Stimulated activated CD4-positive, alpha-beta T cell treated with anti-CD3 and anti-CD28 coated beads, Interleukin-4, amount 100 ng/mL, for 24 hours (primary cell): ENCODE results near the gene SS18L1.
A peak's percentile ranks its signal among the peaks of the same experiment; 100 is the strongest.

Experiments
- DNase-seq: peaks from one replicate; pipeline ENCODE4 v3.0.0-alpha.2; 2020

SS18L1 gene

DNA sequence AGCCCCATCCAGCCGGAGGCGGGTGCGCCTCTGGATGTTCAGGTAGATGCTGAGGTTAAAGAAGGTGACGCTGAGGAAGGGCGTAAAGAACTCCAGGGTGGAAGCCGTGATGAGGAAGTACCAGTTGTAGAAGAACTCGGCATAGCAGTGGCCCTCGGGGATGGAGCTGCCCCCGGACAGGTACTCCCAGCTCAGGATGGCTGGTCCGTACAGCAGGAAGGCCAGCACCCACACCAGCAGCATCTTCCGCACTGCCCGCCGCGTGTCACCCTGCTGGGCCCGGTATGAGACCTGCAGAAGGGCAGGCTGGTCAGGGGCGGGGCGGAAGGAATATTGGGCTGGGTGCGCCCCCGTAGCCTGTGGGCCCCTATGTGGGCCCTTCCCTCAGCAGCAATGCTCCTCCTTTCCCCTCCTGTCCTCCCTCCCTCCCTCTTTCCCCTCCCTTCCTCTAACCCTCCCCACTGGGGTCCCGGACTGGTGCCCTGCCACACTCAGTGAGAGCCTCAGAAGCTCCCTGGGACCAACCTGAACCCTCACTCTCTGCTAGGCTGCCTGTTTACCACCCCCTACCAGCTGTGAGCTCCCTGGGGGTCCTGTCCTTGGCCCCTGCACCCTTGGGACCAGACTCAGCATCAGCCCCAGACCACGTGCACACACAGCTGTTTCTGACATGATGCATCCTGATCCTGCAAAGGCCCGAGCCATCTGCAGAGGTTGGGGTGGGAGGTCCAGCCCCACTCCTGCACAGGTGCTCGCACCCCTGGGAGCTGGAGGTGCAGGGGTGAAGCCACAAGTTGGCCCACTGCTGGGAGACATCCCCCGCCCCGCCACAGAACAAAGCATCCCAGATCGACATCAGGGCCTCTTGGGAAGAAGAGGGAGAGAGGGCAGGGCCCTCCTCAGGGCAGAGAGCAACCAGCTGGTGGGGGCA, 73.3 kb downstream of the SS18L1 start:
- DNase-seq = no peak

DNA sequence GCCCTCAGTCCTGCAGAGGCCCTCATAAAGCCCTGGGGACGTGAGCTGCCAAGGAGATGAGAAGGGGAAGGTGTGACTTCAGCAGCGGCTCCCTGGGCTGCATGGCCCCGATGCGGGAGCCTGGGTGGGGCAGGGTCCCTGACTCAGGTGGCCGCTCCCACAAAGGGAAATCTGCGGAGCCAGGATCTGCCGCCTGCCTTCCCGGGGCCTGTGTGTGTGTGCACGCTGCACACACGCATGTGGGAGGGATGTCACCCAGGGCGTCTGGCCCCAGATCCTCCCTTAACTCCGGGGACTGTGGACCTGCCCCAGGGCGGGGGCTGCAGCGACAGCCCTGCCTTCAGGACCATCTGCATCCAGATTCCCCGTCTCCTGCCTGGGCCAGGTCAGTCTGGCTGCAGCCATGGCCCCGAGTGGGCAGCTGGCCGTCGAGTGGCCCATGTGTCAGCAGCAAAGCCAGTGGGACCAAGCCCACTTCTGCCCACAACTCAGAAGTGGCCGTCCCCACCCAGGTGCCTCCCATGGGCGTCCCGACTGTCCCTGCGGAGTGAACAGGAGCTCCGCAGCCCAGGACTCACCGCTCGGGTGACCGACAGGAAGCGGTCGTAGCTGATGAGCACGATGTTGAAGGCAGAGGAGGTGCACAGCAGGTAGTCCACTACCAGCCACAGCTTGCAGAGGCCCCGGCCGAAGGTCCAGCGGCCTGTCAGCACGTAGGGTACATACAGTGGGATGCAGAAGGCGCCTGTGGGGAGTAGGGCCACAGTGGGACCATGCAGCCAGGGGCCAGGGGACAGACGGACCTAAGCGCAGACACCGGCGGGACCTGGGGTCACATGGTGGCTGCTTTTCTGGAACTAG, 74.6 kb downstream of the SS18L1 start:
- DNase-seq = no peak

DNA sequence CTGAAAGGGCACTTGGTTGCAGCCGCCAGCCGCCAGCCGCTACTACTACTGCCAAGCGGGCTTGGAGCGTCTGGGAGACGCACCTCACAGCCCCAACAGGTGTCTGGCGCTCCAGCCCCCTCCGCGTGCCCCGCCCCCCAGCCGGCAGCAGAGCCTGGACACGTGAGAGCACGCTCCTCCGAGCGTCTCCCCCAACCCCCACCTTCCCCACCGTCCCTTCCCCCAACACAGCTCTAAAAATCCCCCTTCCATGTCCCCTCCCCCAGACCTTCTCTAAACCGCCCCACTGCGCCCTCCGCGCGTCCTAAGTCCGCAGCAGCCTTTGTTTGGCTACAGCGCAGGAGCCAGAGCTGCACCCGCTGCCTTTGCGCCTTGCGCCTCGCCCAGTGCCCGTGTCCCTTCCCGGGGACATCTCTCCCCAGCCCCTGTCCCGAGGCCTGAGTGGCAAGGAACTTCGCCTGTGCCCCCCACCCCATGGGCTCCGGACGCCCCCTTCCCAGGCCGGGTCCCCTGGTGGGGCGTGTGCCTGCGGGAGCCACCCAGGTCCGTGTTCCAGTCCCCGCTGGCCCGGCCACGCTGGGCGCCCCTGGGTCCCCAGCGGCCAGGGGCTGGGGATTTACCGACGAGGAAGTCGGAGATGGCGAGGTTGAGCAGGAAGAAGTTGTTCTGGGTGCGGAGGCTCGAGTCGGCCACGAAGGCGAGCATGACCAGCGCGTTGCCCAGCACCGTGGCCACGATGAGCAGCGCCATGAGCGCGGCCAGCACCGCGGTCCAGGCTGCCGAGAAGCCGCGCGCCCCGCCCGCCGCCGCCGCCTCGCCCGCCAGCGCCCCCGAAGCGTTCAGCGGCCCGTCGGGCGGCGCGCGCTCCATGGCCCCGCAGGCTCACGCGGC, 75.8 kb downstream of the SS18L1 start:
- DNase-seq = no peak

DNA sequence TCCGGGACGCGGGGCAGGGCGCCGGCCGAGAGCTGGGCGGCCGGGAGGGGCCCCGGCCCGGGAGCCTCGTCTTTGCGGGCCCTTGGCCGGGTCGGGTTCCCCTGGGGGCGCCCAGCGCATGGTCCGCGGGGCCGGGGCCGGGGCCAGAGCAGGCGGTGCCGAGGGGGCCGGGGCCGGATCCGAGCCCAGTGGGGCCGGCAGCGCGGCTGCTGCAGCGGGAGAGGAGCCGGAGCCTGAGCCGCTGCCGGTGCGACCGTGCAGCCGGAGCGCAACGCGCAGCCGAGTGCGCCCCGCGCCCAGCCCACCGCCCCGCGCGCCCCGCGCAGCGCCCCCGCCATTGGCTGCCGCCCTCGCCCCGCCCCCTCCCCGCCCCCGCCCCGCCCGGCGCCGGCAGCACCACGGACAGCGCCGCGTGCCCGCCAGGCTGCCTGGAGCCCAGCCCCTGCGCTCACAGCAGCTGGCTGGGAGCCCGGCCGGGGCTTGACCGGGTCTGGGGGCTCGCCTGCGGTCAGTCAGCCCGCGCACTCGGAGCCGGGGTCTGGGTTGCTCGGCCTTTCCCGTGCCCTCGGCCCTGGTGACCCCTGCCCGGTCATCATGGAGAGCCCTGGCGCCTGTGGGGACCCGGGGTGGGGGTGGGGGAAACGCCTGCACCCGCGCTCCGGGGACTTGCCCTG, 76.6 kb downstream of the SS18L1 start, which contains the start of gene HRH3:
Gene HRH3, minus strand, starts transcription at position 287 of the 674 bp plus-strand sequence. CDS start 308 bp downstream, outside the sequence.
- peak; percentile 39 for DNase-seq

DNA sequence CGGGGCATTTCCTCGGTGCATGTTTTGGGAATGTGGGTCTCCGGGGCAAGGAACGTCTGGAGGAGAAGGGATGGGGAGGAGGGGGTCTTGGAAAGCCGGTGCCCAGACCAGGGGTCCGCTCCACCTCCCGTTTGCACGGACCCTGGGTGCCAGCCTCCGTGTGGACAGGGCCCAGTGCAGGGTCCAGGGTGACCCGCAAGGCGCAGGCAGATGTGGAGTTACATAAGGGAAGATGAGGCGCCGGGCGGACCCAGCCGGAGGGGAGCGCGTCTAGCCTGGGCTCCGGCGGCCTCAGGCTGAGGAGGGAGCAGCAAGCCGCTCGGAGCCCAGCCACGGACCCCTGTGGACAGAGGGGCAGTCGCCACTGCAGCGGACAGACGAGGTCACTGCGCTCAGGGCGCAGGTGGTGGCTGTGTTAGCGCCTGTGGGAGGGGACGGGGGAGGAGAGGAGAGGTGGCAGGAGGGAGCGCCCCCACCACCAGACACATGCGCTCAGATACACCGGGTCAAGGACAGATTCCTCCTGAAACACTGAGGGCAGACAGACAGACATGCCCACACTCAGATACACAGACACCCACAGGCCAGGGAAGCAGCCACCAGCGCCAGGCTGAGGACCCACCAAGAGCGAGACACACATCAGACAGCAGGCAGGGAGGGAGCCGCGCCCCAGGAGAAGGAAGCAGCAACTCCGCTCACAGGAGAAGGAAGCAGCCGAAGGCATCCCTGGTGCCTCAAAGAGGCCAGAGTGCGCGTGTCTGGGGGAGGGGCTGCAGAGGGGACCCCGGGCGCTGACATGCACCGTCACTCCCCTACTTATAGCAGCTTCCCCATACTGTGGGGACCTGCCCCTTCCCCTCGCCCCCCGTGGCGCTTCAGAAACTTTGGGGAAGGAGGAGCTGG, 77.3 kb downstream of the SS18L1 start:
- DNase-seq = no peak

DNA sequence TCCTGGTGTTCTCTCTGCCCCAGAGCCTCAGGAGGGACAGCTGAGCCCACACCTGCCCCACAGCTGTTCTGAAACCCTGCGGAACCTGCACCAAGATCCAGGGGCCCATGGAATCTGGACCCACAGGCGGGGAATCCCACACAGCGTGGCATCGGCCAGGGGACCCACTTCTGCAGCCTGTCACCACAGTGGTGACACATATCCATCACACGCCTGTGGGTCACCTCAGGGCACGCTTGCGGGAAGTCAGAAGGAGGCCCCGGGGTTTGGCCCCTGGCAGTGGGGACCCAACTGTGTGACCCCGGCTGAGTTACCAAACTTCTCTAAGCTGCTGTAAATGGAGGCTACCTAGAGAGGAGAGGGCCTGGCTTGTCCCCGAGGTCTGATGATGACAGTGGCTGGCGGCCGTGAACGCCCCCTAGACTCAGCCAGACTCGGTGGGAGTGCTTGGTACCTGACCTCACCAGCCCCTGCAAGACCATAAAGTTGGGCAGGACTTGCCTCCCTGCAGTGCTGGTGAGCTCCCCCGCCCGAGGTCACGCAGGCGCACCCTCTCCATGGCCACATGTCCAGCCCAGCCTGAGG, 78.8 kb downstream of the SS18L1 start:
- no peak for DNase-seq

DNA sequence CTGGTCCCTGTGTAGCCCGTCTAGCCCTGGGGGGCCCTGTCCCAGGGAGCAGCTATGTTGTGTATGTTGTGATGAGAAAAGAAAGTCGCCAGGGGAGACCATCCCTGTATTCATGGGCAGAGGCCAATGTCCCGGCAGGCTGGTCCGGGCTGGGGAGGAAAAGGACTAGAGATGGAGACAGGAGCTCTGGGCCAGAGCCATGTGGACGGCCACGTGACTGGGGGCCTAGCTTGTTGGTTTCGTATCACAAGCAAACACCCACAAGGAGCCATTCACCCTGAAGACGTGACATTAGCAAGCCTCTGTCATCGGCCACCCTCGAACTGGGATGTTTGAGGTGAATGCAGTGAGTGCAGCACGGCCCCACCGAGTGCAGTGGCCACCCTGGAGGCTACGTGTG, 79.4 kb downstream of the SS18L1 start:
- no peak for DNase-seq

DNA sequence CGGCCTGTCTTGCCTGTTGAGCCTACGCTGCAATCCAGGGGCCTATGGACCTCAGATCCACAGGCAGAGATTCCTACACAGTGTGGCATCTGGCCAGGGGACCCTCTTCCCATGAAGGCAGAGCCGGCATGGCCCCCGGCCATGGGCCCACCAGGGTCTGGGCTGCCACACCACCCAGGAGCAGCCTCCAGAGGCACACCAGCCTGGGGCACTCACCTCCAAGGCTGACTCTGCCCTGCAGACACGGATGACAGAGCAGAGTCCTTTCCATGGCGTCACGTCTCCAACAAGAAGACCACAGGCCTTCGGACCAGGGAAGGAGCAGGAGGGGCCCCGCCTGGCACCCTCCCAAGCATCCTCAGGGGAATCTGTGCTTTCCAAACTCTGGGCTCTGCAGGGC, 80.0 kb downstream of the SS18L1 start:
- no peak for DNase-seq

DNA sequence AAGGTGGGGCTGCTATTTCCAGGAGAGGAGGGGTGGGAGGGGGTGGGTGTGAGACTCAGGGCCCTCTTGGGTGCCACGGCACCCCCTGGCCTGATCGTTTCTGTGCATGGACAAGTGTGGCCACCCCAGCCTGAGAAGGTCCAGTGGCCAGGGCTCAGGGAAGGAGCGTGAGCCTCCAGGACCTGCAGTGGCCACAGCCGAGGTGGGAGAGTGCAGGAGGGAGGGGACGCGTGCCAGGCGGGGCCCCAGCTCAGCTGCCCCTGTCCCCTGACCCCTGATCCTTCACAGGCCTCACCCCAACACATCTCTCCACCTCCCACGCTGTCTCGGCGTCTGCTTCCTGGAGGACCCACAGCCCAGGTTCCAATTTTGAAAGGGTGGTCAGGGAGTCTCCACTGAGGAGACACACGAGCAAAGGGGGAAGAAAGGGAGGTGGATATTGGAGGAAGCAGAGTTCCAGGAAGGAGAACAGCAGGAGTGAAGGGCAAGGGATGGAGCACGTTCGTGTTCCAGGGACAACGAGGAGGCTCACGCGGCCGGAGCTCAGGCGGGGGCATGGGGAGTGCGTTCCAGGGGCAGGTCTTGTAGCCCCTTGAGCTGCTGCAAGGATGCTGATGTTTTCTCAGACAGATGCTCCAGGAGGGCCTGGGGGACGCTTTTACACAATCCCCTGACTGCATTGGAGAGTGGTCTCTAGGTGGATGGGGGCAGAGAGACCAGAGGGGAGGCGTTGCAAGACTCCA, 80.7 kb downstream of the SS18L1 start:
- no peak for DNase-seq

DNA sequence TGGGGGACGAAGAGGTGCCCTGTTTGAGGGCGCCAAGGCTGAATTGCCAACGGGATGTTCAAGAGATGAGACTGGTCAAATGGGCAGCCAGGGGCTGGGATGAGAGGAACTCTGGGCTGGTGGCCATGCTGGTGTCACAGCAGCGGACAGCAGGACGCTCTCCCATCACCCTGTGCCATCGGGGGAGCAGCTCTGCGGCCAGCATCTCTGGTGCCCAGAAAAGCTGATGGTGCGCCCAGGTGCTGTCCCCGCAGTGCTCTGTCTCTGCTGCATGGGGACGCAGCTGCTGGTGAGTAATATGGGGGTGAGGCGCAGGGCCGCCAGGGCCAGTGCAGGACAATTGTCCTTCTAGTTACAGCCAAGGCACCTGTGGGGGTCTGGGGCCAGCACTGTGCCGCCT, 81.5 kb downstream of the SS18L1 start:
- DNase-seq = no peak

DNA sequence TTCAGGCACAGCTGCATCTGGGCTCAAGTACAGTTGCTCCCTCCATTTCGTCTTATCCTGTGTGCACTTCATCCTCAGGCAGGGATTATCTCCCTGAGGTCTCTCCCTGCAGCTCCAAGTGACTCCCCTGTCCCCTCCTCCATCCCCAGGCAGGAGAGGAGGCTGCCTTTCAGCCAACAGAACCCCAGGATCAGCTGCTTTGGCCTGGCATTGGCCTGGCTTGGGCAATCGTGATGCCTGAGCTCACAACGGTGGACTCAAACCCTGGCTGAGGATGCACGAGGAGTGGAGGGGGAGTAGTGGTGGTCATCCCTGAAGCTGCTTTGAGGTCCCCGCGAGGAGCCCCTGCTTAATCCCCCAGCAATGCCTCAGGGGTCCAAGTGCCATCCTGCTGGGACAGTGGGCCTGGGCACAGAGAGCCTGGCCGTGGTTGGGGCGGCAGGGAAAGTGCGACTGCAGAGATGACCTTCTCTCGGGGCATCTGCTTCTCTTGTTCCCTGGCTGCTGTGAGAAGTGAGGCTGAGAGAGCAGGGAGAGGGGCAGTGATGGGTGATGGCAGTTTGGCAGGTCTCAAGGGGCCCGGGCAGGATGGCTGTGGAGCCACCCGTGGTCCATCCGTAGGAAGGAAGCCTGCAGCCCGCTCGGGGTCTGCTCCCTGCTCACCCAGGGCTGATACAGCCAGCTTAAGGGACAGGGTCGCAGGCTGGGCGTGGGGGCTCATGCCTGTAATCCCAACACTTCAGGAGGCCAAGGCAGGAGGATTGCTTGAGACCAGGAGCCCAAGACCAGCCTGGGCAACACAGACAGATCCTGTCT, 82.5 kb downstream of the SS18L1 start:
- no peak for DNase-seq

DNA sequence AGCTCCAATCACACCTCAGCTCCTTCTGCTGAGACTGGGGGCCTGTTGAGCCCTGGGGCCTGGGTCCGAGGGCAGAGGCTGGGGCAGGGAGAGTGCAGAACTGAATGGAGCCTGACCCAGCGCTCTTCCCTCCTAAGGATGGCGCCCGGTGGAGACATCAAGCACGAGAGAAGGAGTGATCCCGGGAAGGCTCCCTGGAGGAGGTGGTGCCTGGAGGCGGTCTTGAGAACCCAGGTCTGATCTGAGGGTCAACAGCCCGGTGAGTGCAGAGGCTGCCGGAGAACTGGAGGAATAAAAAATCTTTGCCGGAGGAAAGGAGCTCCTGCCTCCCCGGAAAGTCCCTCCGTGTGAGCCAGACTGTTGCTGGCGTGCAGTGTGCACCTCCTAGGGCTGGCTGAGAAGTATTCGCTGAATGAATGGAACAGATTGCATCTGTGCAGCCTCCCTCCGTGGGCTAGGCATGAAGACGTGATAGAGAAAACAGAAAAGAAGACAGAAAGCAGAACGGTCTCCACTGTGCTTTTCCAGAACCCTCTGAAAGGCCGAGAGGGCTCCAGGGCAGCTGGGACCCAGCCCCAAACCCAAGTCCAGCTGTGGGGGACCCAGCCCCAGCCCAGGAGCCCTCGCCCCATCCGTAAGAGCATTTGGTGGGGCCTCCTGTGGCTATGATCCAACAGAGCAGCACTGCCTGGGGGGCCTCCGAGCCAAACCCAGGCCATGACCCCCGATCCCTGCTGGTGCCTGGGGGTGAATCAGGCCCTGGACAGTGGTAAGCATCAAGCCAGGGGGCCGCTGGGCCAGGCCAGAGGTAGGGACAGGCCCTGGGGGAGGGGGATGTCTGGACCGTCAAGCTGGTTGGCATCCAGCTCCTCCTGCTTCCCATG, 83.4 kb downstream of the SS18L1 start:
- no peak for DNase-seq

DNA sequence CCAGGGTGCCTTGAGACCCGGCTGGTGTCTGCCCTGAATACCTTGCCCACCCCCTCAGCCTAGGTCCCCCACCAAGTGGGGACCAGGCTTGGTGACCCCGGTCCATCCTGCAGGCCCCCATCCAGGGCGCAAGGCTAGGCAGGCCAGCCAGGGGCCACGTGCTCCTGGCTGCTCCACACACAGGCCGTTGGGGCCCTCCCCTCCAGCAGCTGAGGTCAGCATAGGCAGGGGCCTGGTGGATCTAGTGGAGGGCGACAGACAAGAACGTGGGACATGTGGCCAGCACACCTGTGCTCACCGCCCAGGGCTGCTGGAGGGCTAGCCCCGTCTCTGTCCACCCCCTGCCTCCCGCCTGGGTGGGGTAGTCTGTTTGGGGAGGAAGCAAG, 84.0 kb downstream of the SS18L1 start:
- no peak for DNase-seq

DNA sequence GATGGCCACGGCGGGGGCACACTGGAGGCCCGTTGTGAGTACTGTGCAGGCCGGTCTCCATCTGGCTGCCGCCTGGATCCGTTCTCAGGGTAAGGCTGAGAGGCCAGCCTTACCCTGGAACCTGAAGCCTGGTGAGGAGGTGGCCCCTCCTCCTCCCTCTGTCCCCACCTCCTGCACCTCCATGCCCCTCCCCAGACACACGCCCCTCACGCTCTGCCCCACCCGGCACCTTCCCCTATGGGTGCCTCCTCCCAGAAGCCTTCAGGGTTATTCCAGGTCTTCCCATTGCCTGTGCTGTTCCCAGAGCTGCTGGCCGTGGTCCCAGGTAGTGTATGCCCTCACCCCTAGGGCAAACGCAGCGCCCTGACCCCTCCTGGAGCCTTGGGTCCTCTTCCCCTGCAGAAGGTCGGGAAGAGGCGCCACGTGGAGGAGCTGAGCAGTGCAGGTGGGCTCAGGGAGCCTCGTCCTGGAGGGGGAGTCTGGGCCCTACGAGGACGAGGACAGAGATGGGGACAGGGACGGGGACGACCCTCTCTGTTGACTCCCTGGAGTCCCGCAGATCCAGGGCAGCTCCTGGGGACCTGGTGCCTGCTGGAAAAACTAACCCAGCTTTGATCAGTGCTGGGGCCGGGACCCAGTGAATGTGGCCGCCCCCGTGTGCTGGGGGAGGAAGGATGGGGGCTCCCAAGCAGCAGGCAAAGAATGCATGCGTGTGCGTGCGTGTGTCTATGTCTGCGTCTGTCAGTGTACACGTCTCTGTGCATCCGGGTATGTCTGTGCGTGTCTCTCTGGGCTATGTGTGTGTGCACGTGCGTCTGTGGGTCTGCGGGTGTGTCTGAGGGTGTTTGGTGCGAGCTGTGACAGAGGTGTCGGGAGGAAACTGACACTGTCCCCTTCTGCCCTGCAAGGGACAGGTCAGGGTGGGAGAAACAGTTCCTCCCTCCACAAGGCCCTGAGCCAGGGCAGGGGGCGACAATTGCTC, 84.7 kb downstream of the SS18L1 start:
- no peak for DNase-seq

DNA sequence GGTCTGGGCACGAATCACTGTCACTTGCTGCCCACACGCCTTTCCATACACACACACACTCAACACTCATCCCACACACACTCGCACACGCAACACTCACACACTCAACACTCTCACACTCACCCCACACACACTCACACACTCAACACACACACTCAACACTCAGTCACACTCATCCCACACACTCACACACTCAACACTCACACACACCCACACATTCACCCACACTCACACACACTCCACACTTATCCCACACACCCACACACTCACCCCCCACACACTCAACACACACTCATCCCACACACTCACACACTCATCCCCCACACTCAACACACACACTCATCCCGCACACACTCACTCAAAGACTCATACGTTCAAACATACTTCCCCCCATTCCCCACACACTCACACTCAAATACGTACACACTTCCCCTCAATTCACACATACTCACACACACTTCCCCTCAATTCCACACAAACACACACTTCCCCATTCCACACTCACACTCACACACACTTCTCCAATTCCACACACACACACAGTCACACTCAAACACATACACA, 85.5 kb downstream of the SS18L1 start:
- DNase-seq = no peak

DNA sequence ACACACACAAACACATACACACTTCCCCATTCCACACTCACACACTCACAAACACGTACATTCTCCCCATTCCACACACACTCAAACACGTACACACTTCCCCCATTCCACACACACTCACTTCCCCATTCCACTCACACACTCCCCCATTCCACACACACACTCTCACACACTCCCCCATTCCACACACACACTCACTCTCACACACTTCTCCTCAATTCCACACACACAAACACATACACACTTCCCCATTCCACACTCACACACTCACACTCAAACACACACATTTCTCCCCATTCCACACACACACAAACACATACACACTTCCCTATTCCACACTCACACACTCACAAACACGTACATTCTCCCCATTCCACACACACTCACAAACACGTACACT, 86.1 kb downstream of the SS18L1 start:
- DNase-seq = no peak
